A549 (cell line): ENCODE data around the gene SEMA6C.

Source experiments
- CBX8 ChIP-seq: fragments of 200-600 bp; sonication (generic); IDR thresholded peaks from 2 replicates; pipeline ENCODE4 v1.6.1; 2016
- CHD4 ChIP-seq: fragments of 200-600 bp; sonication (generic); IDR thresholded peaks from 2 replicates; pipeline ENCODE4 v1.6.1; 2016; ENCODE audit warnings: antibody characterized with exemption, mild to moderate bottlenecking, borderline replicate concordance
- HDAC2 ChIP-seq: fragments of 200-600 bp; sonication (generic); IDR thresholded peaks from 2 replicates; pipeline ENCODE4 v1.6.1; 2016
- MAZ ChIP-seq: fragments of 150-350 bp; IDR thresholded peaks from 2 replicates; pipeline ENCODE4 v1.6.1; 2014; ENCODE audit warnings: antibody characterized with exemption, low read depth, low read length, borderline replicate concordance
- POLR2A ChIP-seq: IDR thresholded peaks from 2 replicates; pipeline ENCODE4 v1.6.1; 2012; ENCODE audit warnings: mild to moderate bottlenecking, low read length
- REST ChIP-seq: fragments of 200-600 bp; sonication (generic); IDR thresholded peaks from 2 replicates; pipeline ENCODE4 v1.6.1; 2016; ENCODE audit warnings: antibody characterized with exemption, mild to moderate bottlenecking, moderate library complexity
- SMC3 ChIP-seq: fragments of >200 bp; sonication (Bioruptor Twin); formaldehyde crosslinking; IDR thresholded peaks from 3 replicates; pipeline ENCODE4 v1.6.1; 2018; ENCODE audit warnings: inconsistent platforms
- ZC3H11A ChIP-seq: fragments of 450-650 bp; IDR thresholded peaks from 2 replicates; pipeline ENCODE4 v1.6.1; 2014; ENCODE audit warnings: antibody characterized with exemption, mild to moderate bottlenecking
- TF ChIP-seq, protein P1 (sequence below): IDR thresholded peaks from 2 replicates; pipeline ENCODE4 v1.6.1; 2012
- TF ChIP-seq, protein P2 (sequence below): fragments of >200 bp; sonication (Bioruptor Twin); formaldehyde crosslinking; IDR thresholded peaks from 3 replicates; pipeline ENCODE4 v1.5.1; 2016

GRCh38 chr1:151166505-151166956 is 20.1 kb upstream of the SEMA6C start:
- TF ChIP-seq CHD4 (no peak), POLR2A (no peak), ZC3H11A (no peak), SMC3 (no peak), MAZ (no peak), CBX8 (no peak), HDAC2 (no peak), REST (no peak)
- TF ChIP-seq, protein P1, sequence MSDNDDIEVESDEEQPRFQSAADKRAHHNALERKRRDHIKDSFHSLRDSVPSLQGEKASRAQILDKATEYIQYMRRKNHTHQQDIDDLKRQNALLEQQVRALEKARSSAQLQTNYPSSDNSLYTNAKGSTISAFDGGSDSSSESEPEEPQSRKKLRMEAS: no peak
- TF ChIP-seq, protein P2, sequence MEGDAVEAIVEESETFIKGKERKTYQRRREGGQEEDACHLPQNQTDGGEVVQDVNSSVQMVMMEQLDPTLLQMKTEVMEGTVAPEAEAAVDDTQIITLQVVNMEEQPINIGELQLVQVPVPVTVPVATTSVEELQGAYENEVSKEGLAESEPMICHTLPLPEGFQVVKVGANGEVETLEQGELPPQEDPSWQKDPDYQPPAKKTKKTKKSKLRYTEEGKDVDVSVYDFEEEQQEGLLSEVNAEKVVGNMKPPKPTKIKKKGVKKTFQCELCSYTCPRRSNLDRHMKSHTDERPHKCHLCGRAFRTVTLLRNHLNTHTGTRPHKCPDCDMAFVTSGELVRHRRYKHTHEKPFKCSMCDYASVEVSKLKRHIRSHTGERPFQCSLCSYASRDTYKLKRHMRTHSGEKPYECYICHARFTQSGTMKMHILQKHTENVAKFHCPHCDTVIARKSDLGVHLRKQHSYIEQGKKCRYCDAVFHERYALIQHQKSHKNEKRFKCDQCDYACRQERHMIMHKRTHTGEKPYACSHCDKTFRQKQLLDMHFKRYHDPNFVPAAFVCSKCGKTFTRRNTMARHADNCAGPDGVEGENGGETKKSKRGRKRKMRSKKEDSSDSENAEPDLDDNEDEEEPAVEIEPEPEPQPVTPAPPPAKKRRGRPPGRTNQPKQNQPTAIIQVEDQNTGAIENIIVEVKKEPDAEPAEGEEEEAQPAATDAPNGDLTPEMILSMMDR: no peak
